Nucleus accumbens (tissue), 56 donors: ENCODE data around the gene SGF29.
"Not testable (repeated sequence)": the region's sequence is repeated elsewhere in the genome, so short reads cannot be mapped to it uniquely, and the experiment has no call there.

Source experiments
- DNase-seq, 56 donors: peaks; one replicate each; lab custom pipeline; 2025; lab: John Stamatoyannopoulos, UW

The SGF29 gene

DNA sequence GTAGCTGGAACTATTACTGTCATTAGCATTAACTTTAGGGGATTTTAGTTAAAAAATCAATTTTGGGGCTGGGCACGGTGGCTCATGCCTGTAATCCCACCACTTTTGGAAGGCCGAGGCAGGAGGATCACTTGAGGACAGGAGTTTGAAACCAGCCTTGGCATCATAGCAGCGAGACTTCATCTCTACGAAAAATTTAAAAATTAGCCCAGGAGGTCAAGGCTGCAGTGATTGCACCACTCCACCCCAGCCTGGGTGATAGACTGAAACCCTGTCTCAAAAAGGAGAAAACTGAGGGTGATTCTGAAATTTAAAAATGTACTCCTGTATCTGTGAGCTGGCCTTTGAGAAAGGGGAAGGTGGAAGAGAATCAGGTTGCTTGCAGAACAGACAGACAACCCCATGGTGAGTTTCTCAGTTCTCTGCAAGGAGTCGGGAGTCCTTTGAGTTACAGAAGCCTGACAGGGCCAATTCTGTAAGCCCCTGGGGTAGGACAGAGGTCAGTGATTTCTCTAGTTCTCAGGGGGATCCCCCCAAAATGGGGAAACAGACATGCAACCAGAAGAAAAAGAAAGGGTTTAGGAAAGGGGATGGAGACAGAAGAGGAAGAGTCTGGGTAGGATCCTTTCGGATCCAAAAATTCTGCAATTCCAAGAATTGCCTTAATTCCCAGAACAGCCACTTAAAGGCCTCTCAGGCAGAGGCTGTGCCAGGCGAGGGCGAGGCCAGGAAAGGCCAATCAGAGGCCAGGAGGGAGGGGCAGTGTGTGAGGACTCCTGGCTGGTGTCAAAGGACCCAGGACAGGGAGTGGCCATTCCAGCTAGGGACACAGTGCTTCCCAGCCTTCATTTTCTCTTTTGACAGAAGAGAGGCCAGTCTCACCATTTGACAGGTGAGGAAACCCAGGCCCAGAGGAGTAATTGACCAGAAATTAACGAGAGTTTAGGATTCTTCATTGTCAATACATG, 21.7 kb upstream of the SGF29 start:
- peak in 5 of 56 donors; percentile 2 to 41 (median 17) for DNase-seq

DNA sequence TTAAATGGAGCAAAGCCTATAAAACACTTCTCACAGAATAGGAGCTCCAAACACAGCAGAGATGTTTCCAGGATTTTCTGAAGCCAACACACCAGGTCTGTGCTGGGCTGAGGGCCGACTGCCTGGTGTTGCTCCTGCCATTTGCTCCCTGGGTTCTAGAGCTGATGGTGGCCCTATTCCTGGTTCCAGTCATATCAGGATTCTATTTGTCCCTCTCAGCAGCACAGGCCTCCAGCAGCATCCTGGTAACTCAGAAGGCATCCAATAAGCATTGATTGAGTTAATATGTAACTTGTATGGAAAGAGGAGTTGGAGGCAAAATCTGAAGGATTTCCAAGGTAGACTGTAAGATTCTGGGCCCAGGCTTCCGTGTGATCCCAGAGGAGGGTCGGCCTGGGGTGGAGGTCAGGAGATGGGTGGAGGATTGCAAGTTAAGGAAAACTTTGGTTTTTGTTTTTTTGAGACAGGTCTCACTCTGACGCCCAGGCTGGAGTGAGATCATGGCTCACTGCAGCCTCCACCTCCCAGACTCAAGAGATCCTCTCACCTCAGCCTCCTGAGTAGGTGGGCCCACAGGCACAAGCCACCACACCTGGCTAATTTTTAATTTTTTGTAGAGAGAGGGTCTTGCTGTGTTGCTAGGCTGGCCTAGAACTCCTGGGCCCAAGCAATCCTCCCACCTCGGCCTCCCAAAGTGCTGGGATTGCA, 20.6 kb upstream of the SGF29 start:
- no peak for DNase-seq

- DNase-seq: peak in 1 of 56 donors; percentile 20
Observed at GRCh38 chr16:28534542-28535373, 19.0 kb upstream of the SGF29 start.

DNA sequence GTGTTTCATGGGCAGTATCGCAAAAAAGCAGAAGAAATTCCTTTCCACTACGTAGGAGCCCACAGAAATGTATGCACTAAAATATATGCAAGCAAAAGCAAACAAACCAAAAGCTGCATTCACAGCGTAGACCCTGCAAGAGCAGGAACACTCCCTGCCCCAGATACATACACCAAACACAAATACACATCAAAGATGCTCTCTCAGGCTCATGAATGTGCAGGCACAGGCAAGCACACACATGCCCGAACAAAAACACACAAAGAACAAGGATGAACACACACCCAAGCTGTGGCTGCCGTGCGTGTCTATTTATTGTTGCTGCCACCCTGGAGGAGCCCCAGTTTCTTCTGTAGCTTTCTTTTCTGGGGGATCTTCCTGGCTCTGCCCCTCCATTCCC, 16.6 kb upstream of the SGF29 start:
- DNase-seq: no peak

DNA sequence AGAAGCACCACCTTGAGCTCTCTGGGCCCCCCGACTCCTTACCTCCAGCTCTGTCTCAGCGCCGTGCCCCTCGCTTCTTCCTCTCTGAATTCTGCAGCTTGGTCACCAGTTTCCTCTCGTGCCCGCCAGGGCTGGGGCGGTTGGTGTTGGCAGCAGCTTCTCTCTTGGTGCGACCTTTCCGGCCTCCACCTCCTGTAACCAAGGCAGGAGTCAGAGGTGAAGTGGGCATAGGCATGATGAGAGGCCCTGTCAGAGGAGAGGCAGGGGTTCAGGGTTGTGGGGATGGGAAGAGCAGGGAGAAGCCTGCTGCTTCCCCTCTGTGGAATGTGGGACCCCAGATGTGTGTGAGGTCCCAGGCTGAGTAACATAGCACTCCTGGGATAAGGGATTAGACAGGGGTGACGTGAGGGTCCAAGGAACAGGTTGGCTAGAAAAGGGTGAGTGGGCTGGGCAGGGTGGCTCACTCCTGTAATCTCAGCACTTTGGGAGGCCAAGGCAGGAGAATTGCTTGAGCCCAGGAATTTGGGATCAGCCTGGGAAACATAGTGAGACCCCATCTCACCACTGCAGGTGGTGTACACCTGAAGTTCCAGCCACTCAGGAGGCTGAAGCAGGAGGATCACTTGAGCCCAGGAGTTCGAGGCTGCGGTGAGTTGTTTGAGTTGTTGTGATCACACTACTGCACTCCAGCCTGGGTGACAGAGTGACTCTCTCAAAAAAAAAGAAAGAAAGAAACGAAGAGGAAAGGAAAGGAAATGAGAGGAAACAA, 15.6 kb upstream of the SGF29 start:
- peak in 1 of 56 donors; percentile 9 for DNase-seq

DNA sequence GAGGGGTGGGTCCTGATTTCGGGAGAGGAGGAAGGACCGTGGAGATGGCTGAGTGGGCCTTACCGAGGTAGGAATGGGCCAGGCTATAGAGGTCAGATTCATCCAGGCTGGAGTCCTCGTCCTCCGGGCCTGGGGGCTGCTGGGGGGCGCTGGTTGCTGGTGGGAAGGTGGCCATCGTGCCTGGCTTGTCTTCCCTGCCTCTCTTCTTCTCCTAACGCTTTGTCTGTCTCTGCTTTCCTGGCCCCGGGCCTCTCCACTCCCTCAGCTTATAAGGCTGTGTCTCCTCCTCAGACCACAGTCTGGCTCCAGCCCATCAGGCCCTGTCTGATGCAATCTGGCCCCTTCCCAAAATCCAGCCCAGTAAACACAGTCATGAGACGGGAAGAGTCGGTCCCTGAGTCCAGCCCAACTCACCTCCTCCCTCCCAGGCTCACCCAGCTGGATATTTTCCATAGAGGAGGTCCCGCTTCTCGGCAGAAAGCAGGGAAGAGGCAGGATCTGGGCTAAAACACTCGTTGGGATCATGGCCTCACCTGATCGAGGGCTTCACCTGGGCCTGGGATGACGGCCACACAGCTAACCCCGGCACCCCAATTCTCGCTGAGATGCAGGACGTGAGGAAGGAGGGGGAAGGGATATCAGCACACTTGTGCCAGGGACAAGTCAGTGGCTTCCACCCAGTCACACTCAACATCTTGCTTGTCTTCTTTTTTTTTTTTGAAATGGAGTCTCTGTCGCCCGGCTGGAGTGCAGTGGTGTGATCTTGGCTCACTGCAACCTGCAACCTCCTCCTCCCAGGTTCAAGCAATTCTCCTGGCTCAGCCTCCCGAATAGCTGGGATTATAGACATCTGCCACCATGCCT, 14.8 kb upstream of the SGF29 start, which contains the start of gene NUPR1:
Gene NUPR1, minus strand, starts transcription at position 242 of the 864 bp plus-strand sequence. Its CDS starts 67 bp downstream, at position 175.
- peak in 53 of 56 donors; percentile 3 to 88 (median 42) for DNase-seq

- DNase-seq: no peak
Observed at GRCh38 chr16:28540346-28540745, 13.4 kb upstream of the SGF29 start.

DNA sequence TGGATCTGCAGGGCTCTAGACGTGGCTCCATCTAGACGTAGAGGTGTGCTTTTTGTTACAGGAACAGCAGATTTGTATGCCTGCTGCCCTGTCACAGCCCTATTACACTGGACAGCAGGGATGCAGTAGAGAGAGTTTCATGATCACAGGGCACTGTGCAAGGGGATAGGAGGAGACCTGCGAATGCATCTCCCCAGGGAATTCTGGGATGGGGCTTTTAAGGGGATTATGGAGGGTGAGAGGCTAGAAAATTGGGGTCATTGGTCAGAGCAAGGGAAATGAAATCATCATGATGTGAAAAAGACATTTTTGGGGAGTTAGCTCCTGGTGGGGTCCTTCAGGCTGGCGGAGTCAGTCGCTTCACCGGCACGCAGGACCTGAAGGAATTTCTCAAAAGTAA, 11.1 kb upstream of the SGF29 start:
- DNase-seq: no peak

GRCh38 chr16:28543072-28543471, 10.6 kb upstream of the SGF29 start:
- DNase-seq: peak in 5 of 56 donors; percentile 1 to 9 (median 8)

- no peak for DNase-seq
Observed at GRCh38 chr16:28544998-28545397, 8.7 kb upstream of the SGF29 start.

- not testable (repeated sequence) for DNase-seq
Observed at GRCh38 chr16:28545964-28546363, 7.8 kb upstream of the SGF29 start.

DNA sequence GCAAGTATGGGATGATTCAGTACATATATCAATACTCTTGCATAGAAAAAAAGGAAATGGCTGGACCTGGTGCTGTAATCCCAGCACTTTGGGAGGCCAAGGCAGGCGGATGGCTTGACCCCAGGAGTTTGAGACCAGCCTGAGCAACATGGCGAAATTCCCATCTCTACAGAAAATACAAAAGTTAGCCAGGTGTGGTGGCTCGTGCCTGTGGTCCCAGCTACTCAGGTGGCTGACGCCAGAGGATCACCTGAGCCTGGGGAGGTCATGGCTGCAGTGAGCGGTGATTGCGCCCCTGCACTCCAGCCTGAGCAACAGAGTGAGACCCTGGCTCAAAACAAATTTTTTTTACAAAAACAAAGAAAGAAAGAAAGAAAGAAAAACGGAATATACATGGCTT, 7.1 kb upstream of the SGF29 start:
- DNase-seq: no peak

GRCh38 chr16:28548306-28548802, 5.4 kb upstream of the SGF29 start:
- DNase-seq: no peak

DNA sequence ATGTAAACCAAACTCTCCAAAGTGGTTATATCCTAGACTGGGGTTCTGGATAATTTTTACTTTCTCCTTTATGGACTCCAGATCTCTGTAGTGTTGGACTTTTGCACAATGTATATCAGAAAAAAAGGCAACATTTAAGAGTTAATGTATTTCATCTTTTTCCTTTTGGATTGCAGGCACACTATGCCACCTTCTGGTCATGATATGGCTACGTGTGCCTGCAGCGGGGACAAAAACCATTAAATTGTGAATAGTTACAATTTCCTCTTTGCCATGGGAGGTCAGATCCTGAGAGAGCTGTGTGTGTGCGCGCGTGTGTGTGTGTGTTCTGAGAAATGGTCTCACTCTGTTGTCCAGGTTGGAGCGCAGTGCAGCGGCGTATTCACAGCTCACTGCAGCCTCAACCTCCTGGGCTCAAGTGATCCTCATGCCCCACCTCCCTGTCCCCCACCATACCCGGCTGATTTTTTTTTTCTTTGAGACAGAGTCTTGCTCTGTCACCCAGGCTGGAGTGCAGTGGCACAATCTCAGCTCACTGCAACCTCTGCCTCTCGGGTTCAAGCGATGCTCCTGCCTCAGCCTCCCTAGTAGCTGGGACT, 4.3 kb upstream of the SGF29 start:
- no peak for DNase-seq

GRCh38 chr16:28554634-28555423, 1.1 kb downstream of the SGF29 start:
- DNase-seq: no peak

DNA sequence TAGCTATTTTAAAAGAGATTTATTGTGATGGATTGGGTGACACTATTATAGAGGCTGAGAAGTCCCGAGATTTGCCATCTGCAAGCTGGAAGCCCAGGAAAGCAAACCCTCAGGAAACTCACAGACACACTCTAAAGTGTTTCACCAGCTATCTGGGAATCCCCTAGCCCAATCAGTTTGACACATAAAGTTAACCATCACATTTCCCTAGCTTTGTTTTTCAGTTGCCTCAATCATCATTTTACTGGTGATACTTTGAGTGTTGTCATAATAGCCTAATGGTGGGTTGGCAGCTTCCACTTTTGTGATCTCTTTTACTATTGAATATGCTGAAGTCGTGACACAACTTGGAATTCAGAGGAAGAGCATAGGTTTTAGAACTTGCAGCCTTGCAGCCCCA, 1.8 kb downstream of the SGF29 start:
- DNase-seq: no peak

DNA sequence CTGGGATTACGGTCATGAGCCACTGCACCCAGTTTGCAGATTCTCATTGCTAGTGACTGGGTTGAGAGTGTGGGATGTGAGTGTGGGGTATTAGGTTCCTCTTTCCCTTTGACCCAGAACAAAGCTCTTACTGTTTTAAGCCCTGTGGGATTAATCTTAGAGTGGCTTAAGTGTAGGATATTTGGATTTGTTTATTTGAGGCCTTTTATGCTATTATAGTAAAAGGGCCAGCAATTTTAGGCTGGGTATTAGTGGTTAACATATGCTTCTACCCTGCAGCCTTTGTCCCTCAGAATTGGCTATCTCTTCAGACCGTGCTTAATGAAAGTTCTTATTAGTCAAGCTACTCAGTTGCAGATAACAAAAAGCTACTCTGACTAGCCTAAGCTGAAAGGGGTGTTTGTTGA, 3.2 kb downstream of the SGF29 start:
- DNase-seq: no peak
